Gastrocnemius medialis (tissue), 4 donors: ENCODE data around the gene CBX7.

ENCODE experiments used
- CTCF ChIP-seq, 5 experiments: fragments of 450-650 bp in 3 of 5; fragments of 200-600 bp in 2 of 5; sonication (generic) in 2 of 5; IDR thresholded peaks in 4 of 5; conservative IDR thresholded peaks in 1 of 5; 1 replicate in 4 of 5; 2 replicates in 1 of 5; pipeline ENCODE4 v1.5.1; 2016 to 2019; ENCODE audit warnings: antibody characterized with exemption in 5 of 5, mild to moderate bottlenecking in 3 of 5, moderate library complexity in 3 of 5
- POLR2A ChIP-seq, 2 donors: fragments of 450-650 bp; IDR thresholded peaks; one replicate each; pipeline ENCODE4 v1.6.1; 2017; ENCODE audit warnings: antibody characterized with exemption in 2 of 2, mild to moderate bottlenecking in 2 of 2, moderate library complexity in 2 of 2

DNA sequence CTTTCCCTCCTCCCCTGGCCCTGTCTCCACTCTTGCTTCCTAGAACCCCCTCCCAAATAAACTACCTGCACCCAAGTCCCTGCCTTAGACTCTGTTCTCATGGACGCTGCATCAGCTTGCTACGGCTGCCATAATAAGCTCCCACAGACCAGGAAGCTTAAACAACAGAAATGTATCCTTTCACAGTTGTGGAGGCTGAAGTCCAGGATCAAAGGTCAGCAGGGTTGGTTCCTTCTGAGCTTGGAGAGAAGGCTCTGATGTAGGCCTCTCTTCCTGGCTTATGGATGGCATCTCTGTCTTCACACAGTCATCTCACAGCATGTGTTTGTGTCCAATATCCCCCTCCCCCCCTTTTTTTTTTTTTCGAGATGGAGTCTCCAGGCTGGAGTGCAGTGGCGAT, 23.4 kb downstream of the CBX7 start:
- TF ChIP-seq CTCF (IDR thresholded peaks at IDR 0.05 in 4 of 5, conservative IDR thresholded peaks at IDR 0.05 in 1 of 5): no peak
- TF ChIP-seq POLR2A (IDR thresholded peaks at IDR 0.05): no peak
